Mesothelial cell of epicardium (in vitro differentiated cells): ENCODE results near the gene DIP2C. TPM values are rescaled to one million over a fixed set of nuclear protein-coding genes. Genes with fewer than 3 reads are reported as not detected.
"Not testable (repeated sequence)": the region's sequence is repeated elsewhere in the genome, so short reads cannot be mapped to it uniquely, and the experiment has no call there.

Source experiments
- DNase-seq, 2 experiments: peaks; one replicate each; pipeline ENCODE4 v3.0.0; 2021; ENCODE audit warnings: low spot score in 2 of 2; ENCODE audit not compliant: unreplicated experiment in 2 of 2
- H3K27ac Mint-ChIP-seq: 2 replicates; pipeline ENCODE4 v1.8.0; 2021; ENCODE audit warnings: mixed read lengths
- H3K27me3 Mint-ChIP-seq: 2 replicates; pipeline ENCODE4 v1.8.0; 2021; ENCODE audit warnings: low read depth, mixed read lengths
- H3K36me3 Mint-ChIP-seq: 2 replicates; pipeline ENCODE4 v1.8.0; 2021; ENCODE audit warnings: mixed read lengths
- H3K4me1 Mint-ChIP-seq: 2 replicates; pipeline ENCODE4 v1.8.0; 2021; ENCODE audit warnings: mixed read lengths
- H3K4me3 Mint-ChIP-seq: 2 replicates; pipeline ENCODE4 v1.8.0; 2021; ENCODE audit warnings: mild to moderate bottlenecking, moderate library complexity, mixed read lengths
- H3K9me3 Mint-ChIP-seq: 2 replicates; pipeline ENCODE4 v1.8.0; 2021; ENCODE audit warnings: mixed read lengths
- total RNA-seq: library from RNA; stranded (reverse); gene quantifications from 3 replicates; pipeline ENCODE4 v1.2.1, GENCODE V29; 2021
- TF ChIP-seq, protein P1 (sequence below): fragments of 200-600 bp; sonication (generic); IDR thresholded peaks from one replicate; pipeline ENCODE4 v1.5.0; 2021; ENCODE audit warnings: antibody characterized with exemption; ENCODE audit not compliant: unreplicated experiment

DIP2C gene
- total RNA-seq, 1 donor from 2014 or later: 30.3 TPM

DNA sequence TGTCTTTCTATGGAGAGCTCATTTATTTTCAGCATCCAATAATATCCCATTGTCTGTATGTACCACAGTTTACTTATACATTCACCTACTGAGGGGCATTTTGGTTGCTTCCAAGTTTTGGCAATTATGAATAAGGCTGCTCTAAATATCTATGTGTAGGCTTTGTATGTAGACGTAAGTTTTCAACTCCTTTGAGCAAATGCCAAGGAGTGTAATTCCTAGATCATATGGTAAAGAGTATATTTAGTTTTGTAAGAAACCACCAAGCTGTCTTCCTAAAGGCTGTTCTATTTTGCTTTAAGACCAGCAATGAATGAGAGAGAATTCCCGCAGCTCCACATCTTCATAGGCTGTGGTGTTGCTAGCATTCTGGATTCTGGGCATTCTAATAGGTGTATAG lies 259.8 kb downstream of the DIP2C start:
- no peak for DNase-seq
- TF ChIP-seq, protein P1, sequence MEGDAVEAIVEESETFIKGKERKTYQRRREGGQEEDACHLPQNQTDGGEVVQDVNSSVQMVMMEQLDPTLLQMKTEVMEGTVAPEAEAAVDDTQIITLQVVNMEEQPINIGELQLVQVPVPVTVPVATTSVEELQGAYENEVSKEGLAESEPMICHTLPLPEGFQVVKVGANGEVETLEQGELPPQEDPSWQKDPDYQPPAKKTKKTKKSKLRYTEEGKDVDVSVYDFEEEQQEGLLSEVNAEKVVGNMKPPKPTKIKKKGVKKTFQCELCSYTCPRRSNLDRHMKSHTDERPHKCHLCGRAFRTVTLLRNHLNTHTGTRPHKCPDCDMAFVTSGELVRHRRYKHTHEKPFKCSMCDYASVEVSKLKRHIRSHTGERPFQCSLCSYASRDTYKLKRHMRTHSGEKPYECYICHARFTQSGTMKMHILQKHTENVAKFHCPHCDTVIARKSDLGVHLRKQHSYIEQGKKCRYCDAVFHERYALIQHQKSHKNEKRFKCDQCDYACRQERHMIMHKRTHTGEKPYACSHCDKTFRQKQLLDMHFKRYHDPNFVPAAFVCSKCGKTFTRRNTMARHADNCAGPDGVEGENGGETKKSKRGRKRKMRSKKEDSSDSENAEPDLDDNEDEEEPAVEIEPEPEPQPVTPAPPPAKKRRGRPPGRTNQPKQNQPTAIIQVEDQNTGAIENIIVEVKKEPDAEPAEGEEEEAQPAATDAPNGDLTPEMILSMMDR: no peak
- H3K27me3 Mint-ChIP-seq: no peaks in the 10 kb centered on the region
- no peak overlapping the region for H3K4me3 Mint-ChIP-seq
- peaks cover 37% of the 10 kb centered on the region for H3K36me3 Mint-ChIP-seq
- H3K27ac Mint-ChIP-seq: no peak overlapping the region
- peaks cover 34% of the 10 kb centered on the region for H3K9me3 Mint-ChIP-seq
- H3K4me1 Mint-ChIP-seq: no peaks in the 10 kb centered on the region

DNA sequence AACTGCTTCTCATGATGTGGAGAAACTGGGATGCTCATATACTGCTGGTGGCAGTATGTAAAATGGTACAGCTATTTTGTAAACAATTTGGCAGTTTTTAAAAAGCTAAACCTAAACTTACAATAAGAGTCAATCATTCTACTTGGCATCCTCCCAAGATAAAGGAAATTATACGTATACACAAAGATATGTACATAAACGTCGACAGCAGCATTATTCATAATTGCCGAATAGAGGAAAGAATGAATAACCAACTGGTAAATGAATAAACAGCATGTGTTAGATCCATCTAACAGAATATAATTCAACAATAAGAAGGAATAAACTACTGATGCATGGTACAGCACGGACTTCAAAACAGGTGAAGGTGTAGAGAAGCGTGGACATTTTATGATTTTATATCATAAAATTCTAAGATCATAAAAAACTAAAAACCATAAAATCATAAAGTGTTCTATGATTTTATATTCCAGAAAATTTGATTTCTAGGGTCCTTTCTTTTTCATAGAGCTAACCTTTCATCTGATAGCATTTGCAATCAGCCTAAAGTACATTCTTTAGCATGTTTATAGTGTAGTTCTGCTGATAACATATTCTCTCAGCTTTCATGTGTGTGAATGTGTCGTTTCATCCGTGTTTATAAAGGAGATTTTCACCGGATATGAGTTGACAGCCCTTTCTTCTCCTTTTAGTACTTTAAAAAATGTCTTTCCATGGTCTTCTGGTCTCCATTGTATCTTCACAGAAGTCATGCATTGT lies 261.5 kb downstream of the DIP2C start:
- Mint-ChIP-seq H3K27ac (no peak overlapping the region), H3K4me1 (no peaks in the 10 kb centered on the region), H3K27me3 (no peaks in the 10 kb centered on the region), H3K9me3 (peaks cover 26% of the 10 kb centered on the region), H3K36me3 (peaks cover 29% of the 10 kb centered on the region), H3K4me3 (no peak overlapping the region)
- TF ChIP-seq, protein P1: no peak
- DNase-seq: no peak

DNA sequence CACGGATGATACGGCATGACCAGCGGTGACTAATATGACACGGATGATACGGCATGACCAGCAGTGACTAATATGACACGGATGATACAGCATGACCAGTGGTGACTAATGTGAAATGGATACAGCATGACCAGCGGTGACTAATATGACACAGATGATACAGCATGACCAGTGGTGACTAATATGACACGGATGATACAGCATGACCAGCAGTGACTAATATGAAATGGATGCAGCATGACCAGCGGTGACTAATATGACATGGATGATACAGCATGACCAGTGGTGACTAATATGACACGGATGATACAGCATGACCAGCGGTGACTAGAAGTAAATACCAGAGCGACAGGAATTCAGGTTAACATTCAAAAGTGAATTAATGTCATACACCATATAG lies 264.1 kb downstream of the DIP2C start:
- H3K36me3 Mint-ChIP-seq: peaks cover 24% of the 10 kb centered on the region
- not testable (repeated sequence) for H3K4me1 Mint-ChIP-seq, DNase-seq, H3K4me3 Mint-ChIP-seq, H3K27ac Mint-ChIP-seq, H3K27me3 Mint-ChIP-seq
- peaks cover 12% of the 10 kb centered on the region for H3K9me3 Mint-ChIP-seq

DNA sequence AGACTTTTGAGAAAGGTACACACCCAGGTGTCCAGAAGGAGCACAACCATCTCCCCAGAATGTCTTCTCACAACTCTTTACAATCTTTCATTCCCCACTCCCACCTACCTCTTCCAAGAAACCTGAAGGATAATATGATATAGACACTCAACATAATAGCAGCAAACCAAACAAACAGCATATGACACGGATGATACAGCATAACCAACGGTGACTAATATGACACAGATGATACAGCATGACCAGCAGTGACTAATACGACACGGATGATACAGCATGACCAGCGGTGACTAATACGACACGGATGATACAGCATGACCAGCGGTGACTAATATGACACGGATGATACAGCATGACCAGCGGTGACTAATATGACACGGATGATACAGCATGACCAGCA lies 264.7 kb downstream of the DIP2C start:
- DNase-seq, H3K4me3 Mint-ChIP-seq, H3K27ac Mint-ChIP-seq, H3K4me1 Mint-ChIP-seq, H3K27me3 Mint-ChIP-seq: not testable (repeated sequence)
- Mint-ChIP-seq H3K9me3 (peaks cover 12% of the 10 kb centered on the region), H3K36me3 (peaks cover 29% of the 10 kb centered on the region)

DNA sequence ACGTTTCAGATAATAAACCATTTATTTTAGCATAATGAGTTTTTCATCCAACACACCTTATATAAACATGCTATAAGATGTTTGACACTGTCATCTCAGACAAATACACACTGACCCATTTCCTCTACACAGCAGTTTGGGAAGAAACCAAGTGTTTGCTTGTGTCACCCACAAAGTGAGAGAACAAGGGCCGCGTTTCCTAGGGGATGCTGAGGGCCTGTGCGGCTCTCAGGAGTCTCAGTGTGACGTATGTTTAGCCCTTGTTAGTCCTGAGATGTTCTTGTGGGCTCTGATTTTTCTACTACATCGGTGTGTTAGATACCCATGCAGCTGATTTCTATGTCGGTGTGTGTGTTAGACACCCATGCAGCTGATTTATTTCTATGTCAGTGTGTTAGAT lies 266.3 kb downstream of the DIP2C start:
- H3K9me3 Mint-ChIP-seq: peaks cover under 1% of the 10 kb centered on the region
- H3K36me3 Mint-ChIP-seq: peaks cover 28% of the 10 kb centered on the region
- H3K27me3 Mint-ChIP-seq: no peaks in the 10 kb centered on the region
- H3K27ac Mint-ChIP-seq: no peak overlapping the region
- TF ChIP-seq, protein P1: no peak
- no peaks in the 10 kb centered on the region for H3K4me1 Mint-ChIP-seq
- no peak overlapping the region for H3K4me3 Mint-ChIP-seq
- no peak for DNase-seq

DNA sequence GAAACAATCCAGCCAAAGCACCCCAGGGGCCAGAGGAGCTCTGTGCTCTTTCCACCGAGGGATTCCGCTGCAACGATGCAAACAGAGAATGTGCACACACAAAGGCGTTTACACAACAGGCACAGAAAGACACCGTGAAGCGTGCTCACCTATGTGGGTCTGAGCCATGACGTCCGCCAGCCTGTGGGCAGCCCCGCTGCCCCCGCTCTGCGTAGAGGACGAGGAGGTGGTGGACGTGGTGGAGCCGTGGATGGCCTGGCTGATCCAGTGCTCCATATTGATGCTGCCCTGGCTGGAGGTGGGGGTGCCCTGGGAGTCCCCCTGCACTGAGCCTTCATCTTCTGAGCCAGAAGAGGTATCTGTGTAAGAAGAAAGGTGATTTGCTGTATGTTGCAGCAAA lies 266.8 kb downstream of the DIP2C start:
- no peaks in the 10 kb centered on the region for H3K9me3 Mint-ChIP-seq
- H3K27ac Mint-ChIP-seq: no peak overlapping the region
- no peak overlapping the region for H3K4me3 Mint-ChIP-seq
- TF ChIP-seq, protein P1: no peak
- H3K36me3 Mint-ChIP-seq: peaks cover 28% of the 10 kb centered on the region
- no peaks in the 10 kb centered on the region for H3K4me1 Mint-ChIP-seq
- no peak for DNase-seq
- H3K27me3 Mint-ChIP-seq: no peaks in the 10 kb centered on the region

DNA sequence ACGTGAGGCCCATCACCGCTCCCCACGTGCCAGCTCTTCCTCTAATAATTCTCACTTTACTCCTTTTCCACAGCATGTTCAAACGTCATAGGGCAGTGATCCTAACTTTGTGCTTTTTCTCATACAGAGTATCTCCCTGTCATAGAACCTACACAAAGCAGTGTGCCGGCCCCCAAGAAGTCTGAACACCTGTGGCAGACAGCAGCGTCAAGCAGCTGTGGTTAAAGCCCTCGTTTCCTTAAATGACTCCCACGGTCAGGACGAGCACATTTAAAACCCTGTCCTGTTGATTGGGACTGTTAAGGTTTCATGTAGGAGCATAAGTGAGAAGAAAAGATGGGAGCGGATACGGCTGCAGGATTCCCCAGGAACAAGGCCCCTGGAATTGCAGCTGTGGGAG lies 267.2 kb downstream of the DIP2C start:
- Mint-ChIP-seq H3K27ac (no peak overlapping the region), H3K27me3 (no peaks in the 10 kb centered on the region), H3K36me3 (peaks cover 28% of the 10 kb centered on the region)

More for the DNA sequence above, 267.2 kb downstream of the DIP2C start:
- H3K4me1 Mint-ChIP-seq: no peaks in the 10 kb centered on the region
- DNase-seq: no peak
- no peak overlapping the region for H3K4me3 Mint-ChIP-seq
- no peaks in the 10 kb centered on the region for H3K9me3 Mint-ChIP-seq
- TF ChIP-seq, protein P1: no peak
